Epidermal melanocyte (primary cell): ENCODE results near the gene LRBA.
"Not testable (repeated sequence)": the region's sequence is repeated elsewhere in the genome, so short reads cannot be mapped to it uniquely, and the experiment has no call there.

Experiments used
- DNase-seq: peaks from one replicate; pipeline ENCODE4 v3.0.0; 2011; ENCODE audit warnings: low spot score; ENCODE audit not compliant: insufficient read length

Gene LRBA

GRCh38 chr4:151014521-151015458, at the start of gene LRBA:
LRBA (minus strand) TSS chr4:151015284; CDS start chr4:151014642, 642 bp downstream.
- DNase-seq, result no peak

GRCh38 chr4:151063143-151063542, 48.1 kb upstream of the LRBA start:
- not testable (repeated sequence) for DNase-seq

GRCh38 chr4:151055539-151055938, 40.5 kb upstream of the LRBA start:
- DNase-seq, result no peak

- no peak for DNase-seq
Observed at GRCh38 chr4:151052785-151053184, 37.7 kb upstream of the LRBA start.

- no peak for DNase-seq
Observed at GRCh38 chr4:151049430-151049884, 34.4 kb upstream of the LRBA start.

- DNase-seq, result no peak
Observed at GRCh38 chr4:151048913-151049312, 33.8 kb upstream of the LRBA start.

GRCh38 chr4:151046609-151047008, 31.5 kb upstream of the LRBA start:
- no peak for DNase-seq

- no peak for DNase-seq
Observed at GRCh38 chr4:151045907-151046306, 30.8 kb upstream of the LRBA start.

GRCh38 chr4:151043803-151044515, 28.9 kb upstream of the LRBA start:
- no peak for DNase-seq

GRCh38 chr4:151039733-151040132, 24.6 kb upstream of the LRBA start:
- DNase-seq, result no peak

- no peak for DNase-seq
Observed at GRCh38 chr4:151038452-151039157, 23.5 kb upstream of the LRBA start.

GRCh38 chr4:151035911-151036310, 20.8 kb upstream of the LRBA start:
- DNase-seq, result no peak

GRCh38 chr4:151035328-151035727, 20.2 kb upstream of the LRBA start:
- DNase-seq, result no peak

GRCh38 chr4:151034829-151035228, 19.7 kb upstream of the LRBA start:
- DNase-seq, result no peak

- no peak for DNase-seq
Observed at GRCh38 chr4:151031831-151032605, 16.9 kb upstream of the LRBA start.

GRCh38 chr4:151029537-151029936, 14.5 kb upstream of the LRBA start:
- DNase-seq, result no peak

GRCh38 chr4:151029006-151029405, 13.9 kb upstream of the LRBA start:
- not testable (repeated sequence) for DNase-seq

- no peak for DNase-seq
Observed at GRCh38 chr4:151025759-151026158, 10.7 kb upstream of the LRBA start.

- no peak for DNase-seq
Observed at GRCh38 chr4:151022586-151022985, 7.5 kb upstream of the LRBA start.

- no peak for DNase-seq
Observed at GRCh38 chr4:151021637-151022334, 6.7 kb upstream of the LRBA start.
